Esophagus muscularis mucosa (tissue), 4 donors: ENCODE measurements around the gene SMYD2. TPM values are rescaled to one million over a fixed set of nuclear protein-coding genes. Genes with fewer than 3 reads are reported as not detected.
A peak's percentile ranks its signal among the peaks of the same experiment; 100 is the strongest.

Experiments
- DNase-seq: peaks from one replicate; pipeline ENCODE4 v3.0.0-alpha.2; 2017; ENCODE audit errors: extremely low spot score
- H3K27ac ChIP-seq, 4 donors: fragments of 200-600 bp; sonication (generic); replicated peaks in 1 of 4; 1 replicate in 3 of 4; 2 replicates in 1 of 4; pipeline ENCODE4 v1.5.1; 2016 to 2019; ENCODE audit warnings: mild to moderate bottlenecking in 1 of 4
- H3K27me3 ChIP-seq, 4 donors: fragments of 200-600 bp; sonication (generic); one replicate each; pipeline versions ENCODE4 v1.5.1 to v1.6.0; 2016 to 2019
- H3K36me3 ChIP-seq, 4 donors: fragments of 200-600 bp; sonication (generic); one replicate each; pipeline ENCODE4 v1.5.1; 2016 to 2019
- H3K4me1 ChIP-seq, 4 donors: fragments of 200-600 bp; sonication (generic); one replicate each; pipeline ENCODE4 v1.5.1; 2016 to 2019
- H3K4me3 ChIP-seq, 4 donors: fragments of 200-600 bp; sonication (generic); 1 replicate in 2 of 4; 2 replicates in 2 of 4; pipeline ENCODE4 v1.5.1; 2016 to 2019; ENCODE audit warnings: mild to moderate bottlenecking in 4 of 4, moderate library complexity in 1 of 4
- H3K9me3 ChIP-seq, 4 donors: fragments of 200-600 bp; sonication (generic); 1 replicate in 3 of 4; 2 replicates in 1 of 4; pipeline ENCODE4 v1.5.1; 2016 to 2019
- CTCF ChIP-seq, 3 experiments: fragments of 200-600 bp in 2 of 3; fragments of 450-650 bp in 1 of 3; sonication (generic) in 2 of 3; IDR thresholded peaks; one replicate each; pipeline ENCODE4 v1.5.1; 2017 to 2019; ENCODE audit warnings: antibody characterized with exemption in 3 of 3, mild to moderate bottlenecking in 2 of 3, moderate library complexity in 1 of 3
- EP300 ChIP-seq: sonication (generic); formaldehyde crosslinking; IDR thresholded peaks from one replicate; pipeline ENCODE4 v1.6.1; 2017; ENCODE audit warnings: antibody characterized with exemption
- POLR2A ChIP-seq: fragments of 450-650 bp; IDR thresholded peaks from one replicate; pipeline ENCODE4 v1.6.1; 2017; ENCODE audit warnings: antibody characterized with exemption, moderate library complexity, mild to moderate bottlenecking, low read depth
- POLR2AphosphoS5 ChIP-seq, 2 donors: sonication (generic); formaldehyde crosslinking; IDR thresholded peaks; one replicate each; pipeline ENCODE4 v1.6.1; 2017; ENCODE audit warnings: antibody characterized with exemption in 2 of 2
- WGBS: methylation state at CpG from one replicate; pipeline ENCODE4 v1.1.5; 2018; 5-methylcytosine and 5-hydroxymethylcytosine counted together
- intact Hi-C: fragments of 100-400 bp; cut with DNase I; formaldehyde crosslinking; loops from one replicate; pipeline ENCODE4 v1.15.1; 2023
- total RNA-seq, 4 donors: library from RNA; depleted of rRNA; stranded (reverse); fragments of >200 nt; gene quantifications; one replicate each; pipeline versions ENCODE4 v1.1.0 to v1.2.1, GENCODE V29; 2016

Gene SMYD2
- total RNA-seq, 4 donors from 2014 or later = 15.0 to 19.7 (median 18.4) TPM

GRCh38 chr1:214337015-214337414, 56.1 kb downstream of the SMYD2 start:
- intact Hi-C loops = loop anchor here (5.0 to 10.0 kb wide), 2 partner anchors 40 to 218 kb away; partner anchors contain the start of gene PTPN14

GRCh38 chr1:214337511-214337910, 56.6 kb downstream of the SMYD2 start:
- Histone ChIP-seq H3K4me1 (peaks cover 25 to 40% (median 36%) of the 10 kb centered on the region in 4 donors), H3K9me3 (no peaks in the 10 kb centered on the region), H3K27me3 (no peaks in the 10 kb centered on the region), H3K27ac (peak overlapping the region; percentile 78 to 85 (median 80)), H3K4me3 (peak overlapping the region in 2 of 4 donors; percentile 4 to 17), H3K36me3 (peaks cover 0 to 26% (median 2%) of the 10 kb centered on the region in 4 donors)
- intact Hi-C loops = loop anchor here (5.0 to 10.0 kb wide), 2 partner anchors 40 to 217 kb away; partner anchors contain the start of gene PTPN14
- 25% methylated on average over 6 of the region's 6 CpGs for WGBS
- DNase-seq = no peak
- TF ChIP-seq EP300 = no peak
- peak in 1 of 2 donors; percentile 56 for TF ChIP-seq POLR2AphosphoS5 (IDR thresholded peaks at IDR 0.05)
- no peak for TF ChIP-seq POLR2A

More at GRCh38 chr1:214337015-214337414, 56.1 kb downstream of the SMYD2 start:
- peaks cover 29 to 40% (median 36%) of the 10 kb centered on the region in 4 donors for H3K4me1 ChIP-seq
- whole genome bisulfite sequencing = 37% methylated on average over 2 of the region's 2 CpGs
- no peaks in the 10 kb centered on the region for H3K27me3 ChIP-seq
- peak overlapping the region; percentile 78 to 85 (median 80) for H3K27ac ChIP-seq
- H3K9me3 ChIP-seq = no peaks in the 10 kb centered on the region
- H3K4me3 ChIP-seq = peak overlapping the region in 3 of 4 donors; percentile 4 to 17 (median 9)
- no peak for DNase-seq
- peaks cover 0 to 30% (median 2%) of the 10 kb centered on the region in 4 donors for H3K36me3 ChIP-seq
- TF ChIP-seq POLR2A = no peak
- no peak for TF ChIP-seq POLR2AphosphoS5 (IDR thresholded peaks at IDR 0.05)
- no peak for TF ChIP-seq CTCF (IDR thresholded peaks at IDR 0.05)
- TF ChIP-seq EP300 = no peak

GRCh38 chr1:214338212-214338611, 57.3 kb downstream of the SMYD2 start:
- Histone ChIP-seq H3K4me3 (peak overlapping the region in 1 of 4 donors; percentile 1), H3K27ac (peak overlapping the region; percentile 78 to 85 (median 80)), H3K9me3 (no peaks in the 10 kb centered on the region), H3K36me3 (peaks cover 0 to 21% (median 2%) of the 10 kb centered on the region in 4 donors), H3K4me1 (peaks cover 23 to 37% (median 31%) of the 10 kb centered on the region in 4 donors), H3K27me3 (no peaks in the 10 kb centered on the region)
- intact Hi-C loops = loop anchor here (5.0 to 10.0 kb wide), 2 partner anchors 39 to 217 kb away; partner anchors contain the start of gene PTPN14
- DNase-seq = no peak
- TF ChIP-seq EP300 = no peak
- TF ChIP-seq POLR2A = no peak
- no peak for TF ChIP-seq CTCF (IDR thresholded peaks at IDR 0.05)
- TF ChIP-seq POLR2AphosphoS5 (IDR thresholded peaks at IDR 0.05) = no peak
- WGBS = 35% methylated on average over 4 of the region's 4 CpGs

GRCh38 chr1:214341459-214341858, 60.5 kb downstream of the SMYD2 start:
- DNase-seq = no peak
- H3K9me3 ChIP-seq = no peaks in the 10 kb centered on the region
- no peaks in the 10 kb centered on the region for H3K27me3 ChIP-seq
- intact Hi-C loops = no loop called here
- no peak overlapping the region for H3K27ac ChIP-seq
- WGBS = 87% methylated on average over 3 of the region's 3 CpGs
- H3K4me1 ChIP-seq = peaks cover 19 to 25% (median 23%) of the 10 kb centered on the region in 4 donors
- TF ChIP-seq POLR2A (no peak), POLR2AphosphoS5 (IDR thresholded peaks at IDR 0.05) (no peak), EP300 (no peak), CTCF (IDR thresholded peaks at IDR 0.05) (no peak)
- peaks cover 0 to 26% (median 9%) of the 10 kb centered on the region in 4 donors for H3K36me3 ChIP-seq
- no peak overlapping the region for H3K4me3 ChIP-seq

- H3K9me3 ChIP-seq = no peaks in the 10 kb centered on the region
- intact Hi-C loops = no loop called here
- TF ChIP-seq EP300 = no peak
- TF ChIP-seq POLR2AphosphoS5 (IDR thresholded peaks at IDR 0.05) = no peak
- no peak for TF ChIP-seq POLR2A
- no peak for TF ChIP-seq CTCF (IDR thresholded peaks at IDR 0.05)
- H3K27ac ChIP-seq = no peak overlapping the region
- H3K27me3 ChIP-seq = no peaks in the 10 kb centered on the region
- H3K4me1 ChIP-seq = peaks cover 15 to 21% (median 20%) of the 10 kb centered on the region in 4 donors
- H3K36me3 ChIP-seq = peaks cover 0 to 24% (median 9%) of the 10 kb centered on the region in 4 donors
- DNase-seq = no peak
- no peak overlapping the region for H3K4me3 ChIP-seq
- 91% methylated on average over 3 of the region's 3 CpGs for WGBS
Observed at GRCh38 chr1:214341932-214342331, 61.0 kb downstream of the SMYD2 start.
